Stimulated activated CD8-positive, alpha-beta memory T cell treated with anti-CD3 and anti-CD28 coated beads, Interleukin-4, amount 100 ng/mL, for 48 hours (primary cell): ENCODE measurements around the gene BLCAP.
"Not testable (repeated sequence)": the region's sequence is repeated elsewhere in the genome, so short reads cannot be mapped to it uniquely, and the experiment has no call there.

ENCODE experiments used
- DNase-seq: peaks from one replicate; pipeline ENCODE4 v3.0.0-alpha.2; 2020

The BLCAP gene

DNA sequence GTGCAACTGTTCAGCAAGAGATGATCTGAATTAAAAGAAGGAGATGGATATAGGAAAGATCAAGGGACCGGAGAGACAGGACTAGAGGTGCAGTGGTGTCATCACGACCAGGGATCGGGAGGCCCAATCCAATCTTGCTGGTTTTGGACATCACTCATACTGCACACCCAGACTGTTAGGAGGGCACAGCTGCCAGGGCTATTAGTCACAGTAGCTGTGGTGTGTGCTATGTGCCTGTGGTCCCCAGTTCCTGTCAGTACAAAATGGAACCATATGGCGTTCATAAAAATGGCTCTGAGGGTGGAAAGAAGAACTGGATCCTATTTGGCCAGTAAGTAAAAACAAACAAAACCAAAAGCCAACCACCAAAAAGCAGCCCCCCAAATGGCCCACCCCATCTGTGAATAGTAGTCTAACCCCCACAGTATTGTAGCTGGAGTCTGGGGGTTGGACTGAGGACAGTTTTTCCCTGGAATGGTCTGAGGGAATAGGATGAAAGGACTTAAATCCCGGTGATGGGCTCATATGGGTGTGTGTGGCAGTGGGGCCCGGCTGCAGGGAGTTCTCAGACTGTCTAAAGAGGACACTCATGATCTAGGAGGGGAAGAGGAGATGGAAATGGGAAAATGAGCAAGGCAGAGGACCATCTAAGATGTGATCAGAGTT is 15.9 kb downstream of the BLCAP start:
- no peak for DNase-seq

DNA sequence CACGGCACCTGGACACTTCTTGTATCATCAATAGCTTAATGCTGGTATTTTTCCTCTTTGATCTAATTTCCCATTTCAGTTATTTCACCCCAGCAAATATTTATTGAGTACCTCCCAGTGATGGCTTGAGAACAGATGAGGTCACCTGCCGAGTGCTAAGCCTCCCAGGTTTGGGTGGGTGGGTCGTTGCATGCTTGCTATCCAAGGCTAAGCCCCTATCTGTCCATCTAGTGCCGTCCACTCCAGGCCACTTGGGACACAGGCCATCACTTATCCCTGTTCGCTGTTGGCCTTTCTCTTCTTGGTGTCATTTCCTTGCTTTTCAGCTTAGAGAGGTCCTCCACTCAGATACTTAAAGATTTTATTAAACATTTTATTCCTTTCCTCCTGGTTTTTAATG is 17.4 kb downstream of the BLCAP start:
- no peak for DNase-seq

DNA sequence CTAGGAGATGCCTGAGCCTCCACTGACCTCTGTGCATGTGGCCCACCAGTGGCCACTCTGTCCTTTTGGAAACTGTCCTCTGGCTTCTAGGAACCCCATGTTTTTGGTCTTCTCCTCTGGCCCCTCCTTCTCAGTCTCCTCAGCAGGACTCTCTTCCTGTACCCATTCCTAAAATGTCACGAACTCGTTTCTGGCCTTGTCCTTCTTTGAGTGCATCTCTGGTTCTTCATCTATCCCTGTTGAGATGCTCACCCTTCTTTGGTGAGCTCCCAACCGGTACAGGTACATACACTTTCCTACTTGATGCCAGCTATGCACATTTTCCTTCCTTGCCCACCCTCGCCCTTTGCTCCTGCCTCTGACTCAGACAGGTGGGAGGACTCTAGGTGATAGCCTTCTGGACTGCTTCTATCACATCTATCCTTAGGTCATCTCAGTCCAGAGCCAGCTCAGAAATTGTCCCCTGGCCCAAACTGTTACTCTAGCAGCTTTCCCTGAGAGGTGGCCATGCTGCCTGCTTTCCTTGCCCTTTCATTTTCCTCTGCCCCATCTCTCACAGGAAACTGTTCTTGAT is 21.4 kb downstream of the BLCAP start:
- no peak for DNase-seq

DNA sequence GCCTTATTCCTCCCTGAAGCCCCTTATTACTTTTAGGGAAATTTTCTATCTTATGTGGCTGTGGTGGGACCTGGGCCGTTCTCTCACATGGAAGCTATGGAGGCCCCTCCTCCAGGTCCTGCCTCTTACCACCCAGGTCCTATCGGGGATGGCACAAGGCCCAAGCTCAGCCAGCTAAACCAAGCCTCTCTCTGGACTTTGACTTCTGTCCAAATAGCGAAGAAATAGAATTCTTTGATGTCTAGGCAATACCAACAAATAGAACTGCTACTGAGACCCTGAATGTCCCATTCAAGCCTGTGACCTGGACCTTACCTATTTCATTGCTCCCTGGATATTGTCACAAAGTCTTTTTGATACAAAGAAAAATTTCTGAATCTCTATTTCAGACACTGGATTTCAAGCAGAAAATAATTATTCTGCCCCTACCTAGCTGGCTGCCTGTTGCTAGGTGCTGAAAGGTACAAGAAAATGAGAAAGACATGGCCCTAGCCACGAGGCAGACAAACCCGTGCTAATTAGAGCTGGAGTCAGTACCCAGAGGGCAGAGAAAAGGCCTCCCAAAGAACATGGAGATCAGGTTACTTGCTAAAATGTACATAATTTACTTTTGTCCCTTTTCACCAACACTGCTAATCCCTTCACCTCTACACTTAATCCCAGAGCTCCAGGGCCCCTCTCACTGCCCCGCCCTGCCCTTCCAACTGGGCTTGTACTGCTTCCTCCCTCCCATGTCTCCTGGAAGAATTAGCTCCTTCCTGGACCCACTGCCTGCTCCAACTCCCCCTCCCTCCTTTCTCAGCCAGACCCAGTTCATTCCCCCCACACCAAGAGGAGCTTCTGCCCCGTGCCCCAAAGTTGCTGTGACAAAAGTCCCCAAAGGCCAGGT is 22.2 kb downstream of the BLCAP start:
- DNase-seq = no peak

DNA sequence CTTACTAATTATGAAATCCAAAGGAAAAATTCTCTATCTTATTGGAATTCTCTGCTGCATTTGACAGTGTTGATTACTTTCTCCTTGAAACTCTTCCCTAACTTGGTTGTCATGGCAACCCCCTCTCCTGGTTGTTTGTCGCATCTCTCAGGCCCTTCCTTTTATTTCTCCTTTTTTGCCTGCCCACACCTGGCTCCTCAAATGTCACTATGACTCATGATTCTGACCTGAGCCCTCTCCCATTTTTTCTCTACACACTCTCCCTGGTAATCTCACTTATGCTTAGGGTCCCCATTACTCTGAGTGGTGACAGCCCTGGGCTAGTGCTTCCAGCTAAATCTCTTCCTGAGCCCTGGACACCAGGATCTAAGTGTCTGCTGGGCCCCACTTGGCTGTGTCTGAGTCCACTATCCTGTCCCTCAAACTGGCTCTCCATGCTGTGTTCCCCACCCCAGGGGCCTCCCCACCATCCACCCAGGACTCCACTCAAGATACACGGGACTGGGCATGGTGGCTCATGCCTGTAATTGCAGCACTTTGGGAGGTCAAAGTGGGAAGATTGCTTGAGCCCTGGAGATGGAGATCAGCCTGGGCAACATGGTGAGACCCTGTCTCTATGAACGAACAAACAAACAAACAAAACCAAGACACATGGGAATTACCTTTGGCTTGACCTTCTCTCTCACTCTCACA is 23.1 kb downstream of the BLCAP start:
- DNase-seq = no peak

DNA sequence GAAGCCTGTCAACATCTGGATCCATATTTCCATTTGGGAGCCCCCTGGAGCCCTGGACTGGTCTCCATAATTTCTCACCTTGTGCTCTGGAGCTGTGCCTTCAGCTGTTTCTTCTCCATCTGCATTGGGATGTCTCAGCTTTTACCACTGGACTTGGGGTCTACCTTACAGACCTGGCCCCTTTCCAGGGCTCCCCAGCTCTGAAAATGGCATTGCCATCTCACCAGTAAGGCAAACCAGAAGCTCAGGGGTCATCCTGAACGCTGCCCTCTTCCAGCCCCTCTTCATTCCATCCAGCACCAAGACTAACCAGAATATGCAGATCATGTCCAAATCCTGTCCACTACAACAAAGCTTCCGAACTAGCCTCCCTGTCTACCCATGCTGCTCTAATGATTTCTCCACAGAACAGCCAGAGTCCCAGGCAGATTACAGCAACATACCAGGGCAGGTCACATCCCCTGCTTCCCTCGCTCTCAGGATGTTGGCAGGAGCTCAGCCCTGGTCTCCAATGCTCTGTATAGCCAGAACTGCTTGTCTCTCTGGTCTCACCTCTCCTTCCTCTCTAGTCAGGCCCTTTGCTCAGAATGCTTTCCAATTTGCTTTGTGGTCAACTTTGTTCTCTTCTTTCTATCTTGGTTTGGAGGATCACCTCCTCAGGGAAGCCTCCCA is 24.3 kb downstream of the BLCAP start:
- DNase-seq = no peak

DNA sequence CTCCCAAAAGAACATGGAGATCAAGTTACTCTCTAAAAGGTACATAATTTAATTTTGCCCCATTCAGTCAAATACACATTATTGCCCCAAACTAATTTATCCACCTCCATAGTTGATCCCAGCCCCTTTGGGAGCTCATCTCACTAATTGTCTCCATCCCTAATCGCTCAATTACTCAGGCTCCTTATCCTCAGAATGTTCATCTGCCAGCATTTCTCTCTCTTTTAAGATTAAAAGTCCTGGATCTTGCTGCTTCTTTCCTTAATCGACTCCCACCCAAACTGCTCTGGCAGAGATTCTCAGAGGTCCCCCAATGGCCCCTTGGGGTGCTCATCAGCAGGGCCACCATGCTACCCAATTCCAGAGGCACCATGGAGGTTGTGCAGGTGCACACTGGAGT is 25.0 kb downstream of the BLCAP start:
- no peak for DNase-seq

DNA sequence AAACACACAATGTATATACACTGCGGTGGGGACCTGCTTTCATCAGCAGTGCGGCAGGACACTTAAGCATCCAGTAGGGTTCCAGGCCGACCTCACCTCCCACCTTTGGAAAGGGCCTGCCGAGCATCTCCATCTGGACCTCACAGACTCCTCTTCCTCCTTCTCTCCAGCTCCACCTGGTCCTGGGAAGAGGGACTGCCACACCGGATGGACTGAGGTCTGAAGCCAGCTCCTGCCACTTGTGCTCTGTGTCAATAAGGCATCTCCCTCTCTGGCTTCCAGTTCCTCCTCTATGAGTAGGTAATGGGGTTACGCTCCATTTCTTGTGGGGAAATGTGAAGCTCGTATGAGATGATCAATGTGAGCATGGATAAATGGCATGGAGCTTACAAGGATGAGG is 25.7 kb downstream of the BLCAP start:
- no peak for DNase-seq

DNA sequence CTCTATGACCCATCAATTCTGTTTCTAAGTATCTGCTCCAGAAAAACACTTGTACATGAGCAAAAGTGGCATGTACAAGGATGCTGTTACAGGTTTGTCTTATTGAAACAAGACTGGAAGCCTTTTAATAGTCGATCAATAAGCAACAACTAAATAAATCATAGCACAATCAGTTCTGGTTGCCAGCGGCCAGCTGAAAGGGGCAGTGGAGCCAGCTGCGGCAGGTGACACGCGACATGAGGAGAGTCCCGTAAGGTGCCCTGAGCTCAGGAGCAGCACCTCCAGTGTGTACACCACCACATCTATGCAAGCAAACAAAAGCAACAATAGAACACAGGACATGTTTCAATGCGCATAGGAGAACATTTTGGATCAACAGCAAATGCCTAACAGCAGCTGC is 27.4 kb downstream of the BLCAP start:
- no peak for DNase-seq

DNA sequence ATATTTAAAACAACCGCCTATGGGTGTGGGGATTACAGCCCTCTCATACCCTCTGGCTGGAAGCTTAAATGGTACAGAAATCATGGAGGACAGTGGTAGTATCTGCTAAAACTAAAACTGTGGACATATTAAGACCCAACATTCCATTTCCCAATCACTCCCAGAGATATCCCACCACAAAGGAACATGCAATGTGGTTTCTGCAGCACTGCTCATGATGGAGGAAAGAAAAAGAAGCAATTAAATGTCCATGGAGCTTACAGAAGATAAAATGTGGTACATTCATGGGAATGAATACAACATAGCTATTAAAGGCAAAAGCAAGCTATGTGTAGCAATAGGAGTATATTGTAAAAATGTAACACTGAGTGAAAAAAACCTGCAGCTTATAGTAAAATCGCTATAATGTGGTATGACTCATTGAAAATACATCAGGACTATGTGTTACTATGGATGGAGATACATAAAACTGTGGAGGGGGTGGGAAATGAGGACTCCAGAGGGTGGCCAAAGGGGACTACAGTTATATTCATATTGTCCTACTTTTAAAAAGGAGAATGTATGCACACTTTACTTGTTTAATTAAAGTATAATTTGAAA is 29.5 kb downstream of the BLCAP start:
- no peak for DNase-seq

DNA sequence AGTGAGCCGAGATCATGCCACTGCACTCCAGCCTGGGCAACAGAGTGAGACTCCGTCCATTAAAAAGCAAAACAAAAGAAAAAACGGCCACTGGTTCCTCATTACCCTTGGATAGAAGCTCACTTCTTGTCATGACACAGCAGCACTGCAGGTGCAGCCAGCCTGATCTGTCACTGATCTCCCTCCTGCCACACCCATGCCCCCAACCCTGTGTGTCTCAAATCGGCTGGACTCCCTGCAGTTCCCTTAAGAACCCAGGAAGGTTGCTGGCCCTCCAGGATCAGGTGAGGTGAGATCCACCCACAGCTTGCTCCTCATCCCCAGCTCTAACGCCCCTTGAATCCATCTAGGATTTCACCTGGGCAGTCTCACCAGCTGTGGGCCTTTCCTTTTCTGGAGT is 32.9 kb downstream of the BLCAP start:
- no peak for DNase-seq

DNA sequence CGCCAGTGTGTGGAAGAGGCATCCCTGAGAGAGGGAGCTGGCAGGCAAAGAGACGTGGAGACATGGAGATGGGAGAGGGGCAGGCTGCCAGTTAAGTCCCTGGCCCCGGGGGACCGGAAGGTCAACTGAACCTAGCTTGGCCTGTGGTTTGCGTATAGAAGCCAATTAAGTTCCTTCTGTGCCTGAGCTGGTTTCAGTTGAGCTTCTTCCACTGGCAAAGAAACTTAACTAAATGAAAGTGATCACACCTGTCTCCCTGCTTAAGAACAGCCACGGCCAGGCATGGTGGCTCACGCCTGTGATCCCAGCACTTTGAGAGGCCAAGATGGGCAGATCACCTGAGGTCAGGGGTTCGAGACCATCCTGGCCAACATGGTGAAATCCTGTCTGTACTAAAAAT is 33.4 kb downstream of the BLCAP start:
- DNase-seq = no peak

DNA sequence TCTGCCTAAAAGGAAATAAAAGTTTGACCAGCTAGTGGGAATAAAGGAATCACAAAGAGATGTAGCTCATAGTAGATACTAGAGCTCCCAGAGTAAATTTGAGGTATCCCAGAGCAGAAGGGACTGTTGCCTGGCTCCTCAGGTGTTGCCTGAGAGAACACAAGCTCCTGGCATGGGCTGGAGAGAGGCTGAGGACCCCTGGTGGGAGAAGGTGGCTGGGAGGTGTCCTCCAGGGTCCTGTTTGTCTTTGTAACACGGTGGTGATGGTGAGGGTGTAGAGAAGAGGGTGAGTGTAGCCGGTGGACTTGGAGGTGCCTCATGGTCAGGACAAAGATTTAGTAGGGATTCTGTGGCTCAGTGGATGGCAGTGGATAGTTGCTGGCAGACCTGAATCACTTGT is 34.7 kb downstream of the BLCAP start:
- DNase-seq = no peak

DNA sequence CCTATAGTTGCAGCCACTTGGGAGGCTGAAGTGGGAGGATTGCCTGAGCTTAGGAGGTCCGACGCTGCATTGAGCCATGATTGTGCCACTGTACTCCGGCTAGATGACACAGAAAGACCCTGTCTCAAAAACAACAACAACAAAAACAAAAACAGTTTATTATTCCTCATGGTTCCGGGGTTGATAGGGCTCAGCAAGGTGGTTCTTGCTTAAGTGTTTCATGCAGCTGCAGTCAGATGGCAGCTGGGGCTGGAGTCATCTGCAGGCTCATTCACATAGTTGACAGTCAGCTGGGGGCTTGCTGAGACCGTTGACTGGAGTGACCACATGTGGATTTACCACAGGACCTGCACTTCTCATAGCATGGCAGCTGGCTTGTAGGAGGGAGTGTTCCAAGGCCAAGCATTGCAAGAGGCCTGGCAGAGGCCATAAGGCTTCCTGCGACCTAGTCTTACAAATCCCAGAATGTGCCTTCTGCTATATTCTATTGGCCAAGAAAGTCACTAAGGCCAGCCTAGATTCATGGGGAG is 35.5 kb downstream of the BLCAP start:
- DNase-seq = no peak

DNA sequence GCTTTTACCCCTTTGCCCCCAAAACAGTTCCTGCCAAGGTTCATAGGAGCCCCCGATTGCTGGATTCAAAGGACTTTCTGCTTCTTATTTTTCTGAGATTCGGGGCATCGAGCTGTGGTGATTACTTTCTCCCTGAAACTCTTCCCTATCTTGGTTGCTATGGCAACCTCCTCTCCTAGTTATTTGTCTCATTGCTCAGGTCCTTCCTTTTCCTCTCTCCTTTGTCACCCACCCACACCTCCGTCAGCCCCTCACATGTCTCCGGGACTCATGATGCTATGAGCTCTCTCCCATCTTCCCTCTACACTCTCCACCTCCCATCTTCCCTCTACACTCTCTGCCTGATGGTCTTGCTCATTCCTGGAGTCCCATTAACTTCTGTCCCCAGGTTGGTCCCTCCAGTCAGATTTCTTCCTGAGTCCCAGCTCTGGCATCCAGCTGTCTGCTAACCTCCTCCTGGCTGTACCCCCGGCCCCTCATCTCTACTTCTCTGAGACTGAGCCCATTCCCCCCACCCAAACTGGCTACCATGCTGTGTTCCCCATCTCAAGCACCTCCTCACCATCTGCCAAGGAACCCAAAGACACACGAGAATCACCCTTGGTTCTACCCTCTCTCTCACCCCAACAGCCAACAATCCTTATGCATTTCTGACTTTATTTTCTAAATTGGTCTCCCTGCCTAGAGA is 36.9 kb downstream of the BLCAP start:
- DNase-seq = no peak

DNA sequence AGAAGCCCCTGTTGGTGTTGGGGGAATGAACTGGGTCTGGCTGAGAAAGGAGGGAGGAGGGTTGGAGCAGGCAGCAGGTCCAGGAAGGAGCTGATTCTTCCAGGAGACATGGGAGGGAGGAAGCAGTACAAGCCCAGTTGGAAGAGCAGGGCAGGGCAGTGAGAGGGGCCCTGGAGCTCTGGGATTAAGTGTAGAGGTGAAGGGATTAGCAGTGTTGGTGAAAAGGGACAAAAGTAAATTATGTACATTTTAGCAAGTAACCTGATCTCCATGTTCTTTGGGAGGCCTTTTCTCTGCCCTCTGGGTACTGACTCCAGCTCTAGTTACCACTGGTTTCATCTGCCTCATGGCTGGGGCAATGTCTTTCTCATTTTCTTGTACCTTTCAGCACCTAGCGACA is 41.5 kb downstream of the BLCAP start:
- DNase-seq = not testable (repeated sequence)

DNA sequence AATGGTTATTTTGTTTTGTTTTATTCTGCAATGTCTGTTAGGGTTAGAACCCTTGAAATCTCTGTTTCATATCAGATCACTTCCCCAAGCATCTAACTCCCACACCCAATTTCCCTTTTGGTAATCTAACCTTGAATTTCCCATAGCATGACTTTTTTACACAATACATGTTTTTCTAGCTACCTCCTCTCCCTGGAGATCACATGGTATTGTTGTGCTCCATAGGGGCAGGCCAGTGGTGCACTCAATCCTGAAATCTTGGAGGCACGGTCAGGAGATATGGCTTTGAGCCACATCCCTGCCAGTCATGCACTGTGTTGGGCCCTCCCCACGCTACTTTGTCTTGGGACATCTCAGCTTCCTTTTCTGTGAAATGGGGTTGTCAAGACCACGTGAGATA is 43.3 kb downstream of the BLCAP start:
- DNase-seq = no peak

DNA sequence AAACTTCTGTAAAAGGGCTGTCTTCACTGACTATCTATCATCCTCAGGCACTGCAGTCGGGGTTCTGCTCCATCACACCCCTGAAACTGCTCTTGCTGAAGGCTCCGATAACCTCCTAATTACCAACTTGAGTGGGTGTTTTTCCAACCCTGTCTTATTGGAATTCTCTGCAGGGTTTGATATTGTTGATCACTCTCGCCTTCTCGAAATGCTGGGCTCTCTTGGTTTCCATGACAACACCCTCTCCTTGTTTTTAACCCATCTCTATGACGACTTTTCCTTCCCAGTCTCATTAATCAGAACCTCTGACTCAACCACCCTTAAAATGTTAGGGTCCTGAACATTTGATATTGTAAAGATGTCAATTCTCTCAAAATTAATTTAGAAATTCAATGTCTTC is 46.1 kb downstream of the BLCAP start:
- no peak for DNase-seq

DNA sequence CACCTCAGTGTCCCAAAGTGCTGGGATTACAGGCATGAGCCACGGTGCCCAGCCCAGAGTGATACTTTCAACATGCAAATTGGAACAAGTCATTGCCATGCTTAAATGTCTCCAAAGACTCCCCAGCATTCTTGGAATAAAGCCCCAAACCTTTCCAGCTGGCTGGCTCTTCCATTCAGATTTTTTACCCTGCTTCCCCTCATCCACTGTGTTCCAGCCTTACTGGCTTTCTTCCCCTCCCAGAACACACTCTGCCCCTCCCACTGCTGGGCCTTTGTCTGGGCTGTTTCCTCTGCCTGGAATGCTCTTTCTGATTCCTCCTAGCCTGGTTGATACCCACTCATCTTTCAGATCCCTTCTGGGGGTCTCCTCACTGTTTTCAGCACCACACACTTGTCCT is 46.8 kb downstream of the BLCAP start:
- no peak for DNase-seq

DNA sequence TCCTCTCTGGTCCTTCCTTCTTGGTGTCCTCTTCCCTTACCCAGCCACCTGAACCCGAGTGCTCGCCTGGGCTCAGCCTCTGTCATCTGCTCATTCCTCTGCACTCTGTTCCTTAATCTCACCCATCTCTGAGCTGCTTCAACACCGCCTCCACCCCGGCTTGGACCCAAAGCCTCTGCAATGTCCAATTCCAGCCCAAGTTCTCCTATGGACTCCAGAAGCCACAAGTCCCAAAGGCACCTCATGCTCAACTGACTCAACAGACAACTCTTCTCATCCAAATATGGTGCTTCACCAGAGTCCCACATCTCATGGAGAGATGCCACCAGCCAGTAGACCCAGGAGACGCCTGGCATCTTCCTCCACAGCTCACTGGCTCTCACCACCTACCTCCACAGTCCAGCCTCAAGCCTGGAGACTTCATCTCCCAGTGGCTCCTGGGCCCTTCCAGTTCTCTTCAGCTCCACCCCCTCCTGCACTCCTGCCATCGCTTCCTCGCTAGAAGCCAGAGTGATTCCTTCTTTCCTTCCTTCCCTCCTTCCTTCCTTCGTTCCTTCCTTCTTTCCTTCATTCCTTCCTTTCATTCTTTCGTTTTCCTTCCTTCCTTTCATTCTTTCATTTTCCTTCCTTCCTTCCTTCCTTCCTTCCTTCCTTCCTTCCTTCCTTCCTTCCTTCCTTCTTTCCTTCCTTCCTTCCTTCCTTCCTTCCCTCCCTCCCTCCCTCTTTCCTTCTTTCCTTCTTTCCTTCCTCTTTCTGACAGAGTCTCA is 47.6 kb downstream of the BLCAP start:
- DNase-seq = no peak

DNA sequence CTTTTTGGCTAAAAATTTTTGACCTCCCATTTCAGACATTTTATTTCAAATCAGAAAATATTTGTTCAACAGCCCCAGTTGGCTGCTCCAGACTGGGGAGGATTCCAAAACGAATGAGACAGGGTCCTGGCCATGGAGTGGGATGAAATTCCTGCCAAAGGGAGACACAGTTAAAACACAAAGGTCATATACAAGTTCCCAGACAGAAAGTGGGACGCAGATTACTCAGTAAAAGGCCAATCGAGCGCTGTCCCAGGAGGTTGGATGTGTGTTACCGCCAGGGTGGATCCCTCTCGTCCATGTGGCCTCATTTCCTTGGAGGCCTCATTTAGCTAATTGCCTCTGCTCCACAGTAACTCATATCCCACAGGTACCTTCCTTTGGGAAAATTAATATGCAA is 48.4 kb downstream of the BLCAP start:
- DNase-seq = no peak
